ENCODE data around the gene ASS1.

ASS1 gene

GRCh38 chr9:130461218-130461630 lies 16.5 kb downstream of the ASS1 start:
- Histone ChIP-seq H3K9me3 (ENCODE audit: control insufficient read depth in 2 of 2, low read length in 2 of 2) (no peaks in the 10 kb centered on the region), H3K36me3 (ENCODE audit: control insufficient read depth in 2 of 2, insufficient read depth in 2 of 2, low read length in 2 of 2) (no peaks in the 10 kb centered on the region), H3K27ac (ENCODE audit: low read depth in 2 of 2, low read length in 2 of 2) (no peak overlapping the region), H3K27me3 (ENCODE audit: control insufficient read depth in 2 of 2, insufficient read depth in 2 of 2, low read length in 2 of 2) (no peaks in the 10 kb centered on the region), H3K9ac (ENCODE audit: low read depth in 1 of 2, low read length in 2 of 2) (no peak overlapping the region), H3K4me1 (ENCODE audit: control insufficient read depth in 2 of 2, insufficient read depth in 2 of 2, low read length in 2 of 2) (no peaks in the 10 kb centered on the region), H3K4me3 (ENCODE audit: low read length in 2 of 2) (no peak overlapping the region)

GRCh38 chr9:130461731-130462130 lies 17.0 kb downstream of the ASS1 start:
- Histone ChIP-seq H3K4me3 (ENCODE audit: low read length in 2 of 2) (no peak overlapping the region), H3K27me3 (ENCODE audit: control insufficient read depth in 2 of 2, insufficient read depth in 2 of 2, low read length in 2 of 2) (no peaks in the 10 kb centered on the region), H3K36me3 (ENCODE audit: control insufficient read depth in 2 of 2, insufficient read depth in 2 of 2, low read length in 2 of 2) (no peaks in the 10 kb centered on the region), H3K9me3 (ENCODE audit: control insufficient read depth in 2 of 2, low read length in 2 of 2) (no peaks in the 10 kb centered on the region), H3K27ac (ENCODE audit: low read depth in 2 of 2, low read length in 2 of 2) (no peak overlapping the region), H3K9ac (ENCODE audit: low read depth in 1 of 2, low read length in 2 of 2) (no peak overlapping the region), H3K4me1 (ENCODE audit: control insufficient read depth in 2 of 2, insufficient read depth in 2 of 2, low read length in 2 of 2) (no peaks in the 10 kb centered on the region)

GRCh38 chr9:130462685-130463540 lies 18.2 kb downstream of the ASS1 start:
- Histone ChIP-seq H3K36me3 (ENCODE audit: control insufficient read depth in 2 of 2, insufficient read depth in 2 of 2, low read length in 2 of 2) (no peaks in the 10 kb centered on the region), H3K4me1 (ENCODE audit: control insufficient read depth in 2 of 2, insufficient read depth in 2 of 2, low read length in 2 of 2) (no peaks in the 10 kb centered on the region), H3K27ac (ENCODE audit: low read depth in 2 of 2, low read length in 2 of 2) (no peak overlapping the region), H3K9ac (ENCODE audit: low read depth in 1 of 2, low read length in 2 of 2) (no peak overlapping the region), H3K9me3 (ENCODE audit: control insufficient read depth in 2 of 2, low read length in 2 of 2) (no peaks in the 10 kb centered on the region), H3K4me3 (ENCODE audit: low read length in 2 of 2) (no peak overlapping the region), H3K27me3 (ENCODE audit: control insufficient read depth in 2 of 2, insufficient read depth in 2 of 2, low read length in 2 of 2) (no peaks in the 10 kb centered on the region)

- H3K36me3 ChIP-seq (ENCODE audit: control insufficient read depth in 2 of 2, insufficient read depth in 2 of 2, low read length in 2 of 2): no peaks in the 10 kb centered on the region
- no peak overlapping the region for H3K27ac ChIP-seq (ENCODE audit: low read depth in 2 of 2, low read length in 2 of 2)
- no peaks in the 10 kb centered on the region for H3K27me3 ChIP-seq (ENCODE audit: control insufficient read depth in 2 of 2, insufficient read depth in 2 of 2, low read length in 2 of 2)
- H3K9me3 ChIP-seq (ENCODE audit: control insufficient read depth in 2 of 2, low read length in 2 of 2): no peaks in the 10 kb centered on the region
- no peak overlapping the region for H3K4me3 ChIP-seq (ENCODE audit: low read length in 2 of 2)
- H3K4me1 ChIP-seq (ENCODE audit: control insufficient read depth in 2 of 2, insufficient read depth in 2 of 2, low read length in 2 of 2): no peaks in the 10 kb centered on the region
- H3K9ac ChIP-seq (ENCODE audit: low read depth in 1 of 2, low read length in 2 of 2): no peak overlapping the region
Measured at GRCh38 chr9:130463763-130464745, 19.3 kb downstream of the ASS1 start.

- Histone ChIP-seq H3K4me1 (ENCODE audit: control insufficient read depth in 2 of 2, insufficient read depth in 2 of 2, low read length in 2 of 2) (no peaks in the 10 kb centered on the region), H3K4me3 (ENCODE audit: low read length in 2 of 2) (no peak overlapping the region), H3K9ac (ENCODE audit: low read depth in 1 of 2, low read length in 2 of 2) (no peak overlapping the region), H3K9me3 (ENCODE audit: control insufficient read depth in 2 of 2, low read length in 2 of 2) (no peaks in the 10 kb centered on the region), H3K27me3 (ENCODE audit: control insufficient read depth in 2 of 2, insufficient read depth in 2 of 2, low read length in 2 of 2) (no peaks in the 10 kb centered on the region), H3K36me3 (ENCODE audit: control insufficient read depth in 2 of 2, insufficient read depth in 2 of 2, low read length in 2 of 2) (no peaks in the 10 kb centered on the region), H3K27ac (ENCODE audit: low read depth in 2 of 2, low read length in 2 of 2) (no peak overlapping the region)
Measured at GRCh38 chr9:130465383-130466096, 20.8 kb downstream of the ASS1 start.

- H3K4me1 ChIP-seq (ENCODE audit: control insufficient read depth in 2 of 2, insufficient read depth in 2 of 2, low read length in 2 of 2): no peaks in the 10 kb centered on the region
- H3K9ac ChIP-seq (ENCODE audit: low read depth in 1 of 2, low read length in 2 of 2): no peak overlapping the region
- no peak overlapping the region for H3K4me3 ChIP-seq (ENCODE audit: low read length in 2 of 2)
- H3K36me3 ChIP-seq (ENCODE audit: control insufficient read depth in 2 of 2, insufficient read depth in 2 of 2, low read length in 2 of 2): no peaks in the 10 kb centered on the region
- H3K27me3 ChIP-seq (ENCODE audit: control insufficient read depth in 2 of 2, insufficient read depth in 2 of 2, low read length in 2 of 2): no peaks in the 10 kb centered on the region
- no peaks in the 10 kb centered on the region for H3K9me3 ChIP-seq (ENCODE audit: control insufficient read depth in 2 of 2, low read length in 2 of 2)
- H3K27ac ChIP-seq (ENCODE audit: low read depth in 2 of 2, low read length in 2 of 2): no peak overlapping the region
Measured at GRCh38 chr9:130466537-130467217, 21.9 kb downstream of the ASS1 start.

- Histone ChIP-seq H3K36me3 (ENCODE audit: control insufficient read depth in 2 of 2, insufficient read depth in 2 of 2, low read length in 2 of 2) (no peaks in the 10 kb centered on the region), H3K4me1 (ENCODE audit: control insufficient read depth in 2 of 2, insufficient read depth in 2 of 2, low read length in 2 of 2) (no peaks in the 10 kb centered on the region), H3K9me3 (ENCODE audit: control insufficient read depth in 2 of 2, low read length in 2 of 2) (no peaks in the 10 kb centered on the region), H3K27me3 (ENCODE audit: control insufficient read depth in 2 of 2, insufficient read depth in 2 of 2, low read length in 2 of 2) (no peaks in the 10 kb centered on the region), H3K9ac (ENCODE audit: low read depth in 1 of 2, low read length in 2 of 2) (no peak overlapping the region), H3K27ac (ENCODE audit: low read depth in 2 of 2, low read length in 2 of 2) (no peak overlapping the region), H3K4me3 (ENCODE audit: low read length in 2 of 2) (no peak overlapping the region)
Measured at GRCh38 chr9:130467316-130467715, 22.6 kb downstream of the ASS1 start.

GRCh38 chr9:130468566-130468965 lies 23.8 kb downstream of the ASS1 start:
- H3K27me3 ChIP-seq (ENCODE audit: control insufficient read depth in 2 of 2, insufficient read depth in 2 of 2, low read length in 2 of 2): no peaks in the 10 kb centered on the region
- no peaks in the 10 kb centered on the region for H3K36me3 ChIP-seq (ENCODE audit: control insufficient read depth in 2 of 2, insufficient read depth in 2 of 2, low read length in 2 of 2)
- no peaks in the 10 kb centered on the region for H3K9me3 ChIP-seq (ENCODE audit: control insufficient read depth in 2 of 2, low read length in 2 of 2)
- H3K27ac ChIP-seq (ENCODE audit: low read depth in 2 of 2, low read length in 2 of 2): no peak overlapping the region
- no peak overlapping the region for H3K4me3 ChIP-seq (ENCODE audit: low read length in 2 of 2)
- no peak overlapping the region for H3K9ac ChIP-seq (ENCODE audit: low read depth in 1 of 2, low read length in 2 of 2)
- no peaks in the 10 kb centered on the region for H3K4me1 ChIP-seq (ENCODE audit: control insufficient read depth in 2 of 2, insufficient read depth in 2 of 2, low read length in 2 of 2)

GRCh38 chr9:130470269-130470668 lies 25.5 kb downstream of the ASS1 start:
- no peaks in the 10 kb centered on the region for H3K4me1 ChIP-seq (ENCODE audit: control insufficient read depth in 2 of 2, insufficient read depth in 2 of 2, low read length in 2 of 2)
- H3K27ac ChIP-seq (ENCODE audit: low read depth in 2 of 2, low read length in 2 of 2): no peak overlapping the region
- no peaks in the 10 kb centered on the region for H3K9me3 ChIP-seq (ENCODE audit: control insufficient read depth in 2 of 2, low read length in 2 of 2)
- H3K27me3 ChIP-seq (ENCODE audit: control insufficient read depth in 2 of 2, insufficient read depth in 2 of 2, low read length in 2 of 2): no peaks in the 10 kb centered on the region
- H3K36me3 ChIP-seq (ENCODE audit: control insufficient read depth in 2 of 2, insufficient read depth in 2 of 2, low read length in 2 of 2): no peaks in the 10 kb centered on the region
- H3K9ac ChIP-seq (ENCODE audit: low read depth in 1 of 2, low read length in 2 of 2): no peak overlapping the region
- no peak overlapping the region for H3K4me3 ChIP-seq (ENCODE audit: low read length in 2 of 2)
